B cell (primary cell): ENCODE results near the gene KDM5C. TPM values are rescaled to one million over a fixed set of nuclear protein-coding genes. Genes with fewer than 3 reads are reported as not detected.

Source experiments
- ATAC-seq: fragments of 200-7000 bp; cut with Tn5 transposase; one replicate; pipeline ENCODE4 v1.10.0; 2021; ENCODE audit warnings: low read depth, mild to moderate bottlenecking, moderate number of reproducible peaks, moderate library complexity
- CTCF ChIA-PET: fragments of 350-600 bp; sonication (Branson Sonifier 250); formaldehyde crosslinking; loops from one replicate; lab custom pipeline; 2021; ENCODE audit warnings: antibody characterized with exemption, inconsistent platforms; lab: Charles Lee
- POLR2A ChIA-PET: fragments of 350-600 bp; sonication (Branson Sonifier 250); formaldehyde crosslinking; loops from one replicate; lab custom pipeline; 2021; ENCODE audit warnings: antibody characterized with exemption; lab: Charles Lee
- DNase-seq: peaks from one replicate; pipeline ENCODE4 v3.0.0; 2013
- H2AFZ ChIP-seq: 2 replicates; pipeline ENCODE4 v1.6.1; 2012; ENCODE audit warnings: mild to moderate bottlenecking, low read depth, low read length; ENCODE audit not compliant: insufficient read depth, poor library complexity, severe bottlenecking
- H3K27ac ChIP-seq, 2 donors: 1 replicate in 1 of 2; 2 replicates in 1 of 2; pipeline ENCODE4 v1.5.1; 2012 to 2013; ENCODE audit warnings: low read length in 2 of 2, mild to moderate bottlenecking in 2 of 2, moderate library complexity in 1 of 2
- H3K27me3 ChIP-seq, 4 experiments: fragments of 200-600 bp in 1 of 4; sonication (generic) in 1 of 4; replicated peaks in 1 of 4; 1 replicate in 2 of 4; 2 replicates in 2 of 4; pipeline versions ENCODE4 v1.6.1 to v1.7.0; 2013 to 2016; ENCODE audit warnings: low read length in 3 of 4, mild to moderate bottlenecking in 2 of 4, mixed read lengths in 1 of 4, moderate library complexity in 1 of 4; ENCODE audit not compliant: insufficient read depth in 4 of 4, control insufficient read depth in 3 of 4; ENCODE audit errors: control extremely low read depth in 1 of 4
- H3K36me3 ChIP-seq, 2 experiments: replicated peaks in 1 of 2; 1 replicate in 1 of 2; 2 replicates in 1 of 2; pipeline versions ENCODE4 v1.6.1 to v1.7.1; 2013; ENCODE audit warnings: low read length in 1 of 2; ENCODE audit not compliant: insufficient read depth in 2 of 2, control insufficient read depth in 1 of 2; ENCODE audit errors: control extremely low read depth in 1 of 2, extremely low read depth in 1 of 2
- H3K4me1 ChIP-seq, 2 donors: fragments of 200-600 bp in 1 of 2; sonication (generic) in 1 of 2; 1 replicate in 1 of 2; 2 replicates in 1 of 2; pipeline versions ENCODE4 v1.5.1 to v1.6.1; 2013 to 2017; ENCODE audit warnings: low read length in 2 of 2; ENCODE audit not compliant: control insufficient read depth in 2 of 2, insufficient read depth in 2 of 2
- H3K4me2 ChIP-seq: replicated peaks from 2 replicates; pipeline ENCODE3; 2012; ENCODE audit warnings: mild to moderate bottlenecking, low read depth, low read length; ENCODE audit not compliant: poor library complexity, severe bottlenecking
- H3K4me3 ChIP-seq, 5 experiments: fragments of 200-600 bp in 1 of 5; sonication (generic) in 1 of 5; 1 replicate in 3 of 5; 2 replicates in 2 of 5; pipeline versions ENCODE4 v1.5.1 to v1.7.0; 2011 to 2016; ENCODE audit warnings: low read length in 4 of 5, mild to moderate bottlenecking in 4 of 5, low read depth in 2 of 5, control low read depth in 1 of 5, moderate library complexity in 1 of 5; ENCODE audit not compliant: insufficient read depth in 1 of 5; ENCODE audit errors: control extremely low read depth in 1 of 5, extremely low read depth in 1 of 5
- H3K79me2 ChIP-seq: fragments of 200-600 bp; sonication (generic); one replicate; pipeline ENCODE4 v1.6.0; 2016; ENCODE audit warnings: low read length; ENCODE audit not compliant: control insufficient read depth, insufficient read depth
- H3K9ac ChIP-seq: fragments of 200-600 bp; sonication (generic); 2 replicates; pipeline ENCODE4 v1.6.1; 2017; ENCODE audit warnings: mild to moderate bottlenecking, low read length, moderate library complexity
- H3K9me3 ChIP-seq, 3 donors: one replicate each; pipeline versions ENCODE4 v1.6.1 to v1.7.1; 2013; ENCODE audit warnings: low read length in 2 of 3; ENCODE audit not compliant: control insufficient read depth in 2 of 3, insufficient read depth in 1 of 3; ENCODE audit errors: control extremely low read depth in 1 of 3
- H4K20me1 ChIP-seq: 2 replicates; pipeline ENCODE4 v1.6.0; 2012; ENCODE audit warnings: mild to moderate bottlenecking, low read length; ENCODE audit not compliant: insufficient read depth, control insufficient read depth, poor library complexity, severe bottlenecking
- H3K27ac Mint-ChIP-seq: one replicate; pipeline ENCODE4 v1.8.0; 2021; ENCODE audit warnings: mixed read lengths
- H3K27me3 Mint-ChIP-seq: one replicate; pipeline ENCODE4 v1.8.0; 2021; ENCODE audit warnings: mixed read lengths
- H3K4me1 Mint-ChIP-seq: one replicate; pipeline ENCODE4 v1.8.0; 2021; ENCODE audit warnings: mixed read lengths
- H3K4me3 Mint-ChIP-seq: one replicate; pipeline ENCODE4 v1.8.0; 2021; ENCODE audit warnings: mixed read lengths
- H3K9me3 Mint-ChIP-seq: one replicate; pipeline ENCODE4 v1.8.0; 2022; ENCODE audit warnings: mixed read lengths; ENCODE audit not compliant: insufficient read depth
- CTCF ChIP-seq: fragments of 200-600 bp; IDR thresholded peaks from one replicate; pipeline ENCODE4 v1.8.0; 2022; ENCODE audit warnings: antibody characterized with exemption, mild to moderate bottlenecking
- EZH2 ChIP-seq: IDR thresholded peaks from 2 replicates; pipeline ENCODE4 v1.6.1; 2012; ENCODE audit warnings: borderline replicate concordance, low read depth, mild to moderate bottlenecking, moderate library complexity, low read length; ENCODE audit not compliant: insufficient read depth, poor library complexity, severe bottlenecking
- WGBS: methylation state at CpG from one replicate; pipeline ENCODE4 v1.1.5; 2013; ENCODE audit warnings: missing lambda C conversion rate; ENCODE audit not compliant: insufficient coverage; 5-methylcytosine and 5-hydroxymethylcytosine counted together
- intact Hi-C: fragments of 100-400 bp; cut with micrococcal nuclease; formaldehyde crosslinking; loops from one replicate; pipeline ENCODE4 v1.10.0; 2022
- polyA plus RNA-seq: library from polyadenylated mRNA; depleted of rRNA; stranded (reverse); fragments of >200 nt; gene quantifications from 2 replicates; pipeline ENCODE4 v1.2.3, GENCODE V29; 2012
- total RNA-seq, 2 donors: library from RNA; stranded (reverse); fragments of 120-200 nt in 1 of 2; gene quantifications; 1 replicate in 1 of 2; 2 replicates in 1 of 2; pipeline versions ENCODE4 v1.2.3 to v1.2.4, GENCODE V29; 2013 to 2022

The KDM5C gene
- total and polyA plus RNA-seq, 2 donors (not counting 1 experiment from before 2014, with no cell fraction given): 116 to 138 TPM

GRCh38 chrX:53260836-53261235, 35.8 kb upstream of the KDM5C start:
- H3K9me3 ChIP-seq: no peaks in the 10 kb centered on the region
- Mint-ChIP-seq H3K27me3 (peaks cover 13% of the 10 kb centered on the region), H3K4me1 (peaks cover 6% of the 10 kb centered on the region), H3K9me3 (no peaks in the 10 kb centered on the region), H3K4me3 (no peak overlapping the region), H3K27ac (no peak overlapping the region)
- no peak overlapping the region for H3K4me2 ChIP-seq
- no peaks in the 10 kb centered on the region for H3K4me1 ChIP-seq
- H3K36me3 ChIP-seq: no peaks in the 10 kb centered on the region
- no peak overlapping the region for H2AFZ ChIP-seq
- no peak overlapping the region for H3K27ac ChIP-seq
- intact Hi-C loops: no loop called here
- no peak overlapping the region for H3K4me3 ChIP-seq
- H3K9ac ChIP-seq: no peak overlapping the region
- no peaks in the 10 kb centered on the region for H3K79me2 ChIP-seq
- TF ChIP-seq EZH2 (no peak), CTCF (no peak)
- ChIA-PET CTCF (no interaction called here), POLR2A (no interaction called here)
- ATAC-seq (no peak), DNase-seq (no peak)
- no peaks in the 10 kb centered on the region for H3K27me3 ChIP-seq
- no peaks in the 10 kb centered on the region for H4K20me1 ChIP-seq
- 86% methylated on average over 3 of the region's 7 CpGs for WGBS

- TF ChIP-seq EZH2 (no peak), CTCF (no peak)
- POLR2A ChIA-PET: no interaction called here
- DNase-seq: no peak
- Histone ChIP-seq H3K27ac (no peak overlapping the region), H3K9me3 (no peaks in the 10 kb centered on the region), H3K4me2 (no peak overlapping the region), H3K4me3 (no peak overlapping the region), H3K9ac (no peak overlapping the region), H4K20me1 (no peaks in the 10 kb centered on the region), H3K36me3 (no peaks in the 10 kb centered on the region), H3K27me3 (no peaks in the 10 kb centered on the region), H3K79me2 (no peaks in the 10 kb centered on the region), H3K4me1 (no peaks in the 10 kb centered on the region), H2AFZ (no peak overlapping the region)
- WGBS: 100% methylated on average over 3 of the region's 6 CpGs
- CTCF ChIA-PET: no interaction called here
- intact Hi-C loops: no loop called here
- Mint-ChIP-seq H3K4me3 (no peak overlapping the region), H3K27ac (no peak overlapping the region), H3K4me1 (peaks cover 6% of the 10 kb centered on the region), H3K9me3 (no peaks in the 10 kb centered on the region), H3K27me3 (peaks cover 7% of the 10 kb centered on the region)
- no peak for ATAC-seq
These were observed 32.8 kb upstream of the KDM5C start for GRCh38 chrX:53257670-53258423.
